Sigmoid colon (tissue), 7 donors: ENCODE data around the gene GLIS1. TPM values are rescaled to one million over a fixed set of nuclear protein-coding genes. Genes with fewer than 3 reads are reported as not detected.

Experiments
- DNase-seq: peaks from one replicate; pipeline ENCODE4 v3.0.0-alpha.2; 2019
- H3K27ac ChIP-seq, 4 donors: fragments of 200-600 bp; sonication (generic); one replicate each; pipeline ENCODE4 v1.5.1; 2016 to 2019; ENCODE audit warnings: mild to moderate bottlenecking in 1 of 4
- H3K27me3 ChIP-seq, 3 donors: fragments of 200-600 bp; sonication (generic); one replicate each; pipeline ENCODE4 v1.5.1; 2019; ENCODE audit warnings: mild to moderate bottlenecking in 1 of 3
- H3K36me3 ChIP-seq, 4 donors: fragments of 200-600 bp; sonication (generic); one replicate each; pipeline ENCODE4 v1.5.1; 2016 to 2019
- H3K4me1 ChIP-seq, 4 donors: fragments of 200-600 bp; sonication (generic); one replicate each; pipeline ENCODE4 v1.5.1; 2017 to 2019
- H3K4me3 ChIP-seq, 4 donors: fragments of 200-600 bp; sonication (generic); one replicate each; pipeline ENCODE4 v1.5.1; 2017 to 2019; ENCODE audit warnings: mild to moderate bottlenecking in 2 of 4, moderate library complexity in 1 of 4
- H3K9me3 ChIP-seq, 4 donors: fragments of 200-600 bp in 3 of 4; sonication (generic) in 3 of 4; one replicate each; pipeline versions ENCODE4 v1.5.1 to v1.6.1; 2013 to 2019
- CTCF ChIP-seq, 4 experiments: fragments of 450-650 bp in 3 of 4; fragments of 200-600 bp in 1 of 4; IDR thresholded peaks; one replicate each; pipeline ENCODE4 v1.5.1; 2016 to 2019; ENCODE audit warnings: antibody characterized with exemption in 4 of 4, mild to moderate bottlenecking in 3 of 4, moderate library complexity in 2 of 4
- EP300 ChIP-seq, 4 donors: sonication (generic); formaldehyde crosslinking; IDR thresholded peaks; one replicate each; pipeline ENCODE4 v1.6.1; 2017; ENCODE audit warnings: antibody characterized with exemption in 4 of 4
- POLR2A ChIP-seq, 2 donors: fragments of 450-650 bp; IDR thresholded peaks; one replicate each; pipeline ENCODE4 v1.6.1; 2016; ENCODE audit warnings: antibody characterized with exemption in 2 of 2, mild to moderate bottlenecking in 2 of 2, moderate library complexity in 2 of 2
- POLR2AphosphoS5 ChIP-seq, 4 donors: sonication (generic); formaldehyde crosslinking; IDR thresholded peaks; one replicate each; pipeline ENCODE4 v1.6.1; 2017; ENCODE audit warnings: antibody characterized with exemption in 4 of 4
- WGBS, 2 donors: extraction: QIAGEN DNeasy Blood & Tissue Kit; methylation state at CpG; one replicate each; pipeline ENCODE4 v1.1.7; 2013; 5-methylcytosine and 5-hydroxymethylcytosine counted together
- intact Hi-C: fragments of 100-400 bp; cut with DNase I; formaldehyde crosslinking; loops from one replicate; pipeline ENCODE4 v1.15.1; 2023
- polyA plus RNA-seq, 3 donors: library from polyadenylated mRNA; stranded (reverse); fragments of 200-250 nt; gene quantifications; one replicate each; pipeline ENCODE4 v1.2.3, GENCODE V29; 2013
- total RNA-seq, 4 donors: library from RNA; depleted of rRNA; stranded (reverse); fragments of >200 nt; gene quantifications; one replicate each; pipeline ENCODE4 v1.1.0, GENCODE V29; 2016
- donor health status: healthy with polysubstance abuse.
- donor health status: Bipolar disorder and iron deficiency.
- donor health status: healthy.

The GLIS1 gene
- total and polyA plus RNA-seq, 7 donors, result 0.16 to 0.83 (median 0.32) TPM; not detected in 4

- Histone ChIP-seq H3K4me1 (no peaks in the 10 kb centered on the region), H3K9me3 (no peaks in the 10 kb centered on the region), H3K36me3 (no peaks in the 10 kb centered on the region), H3K27me3 (no peaks in the 10 kb centered on the region), H3K4me3 (no peak overlapping the region), H3K27ac (no peak overlapping the region)
- no peak for DNase-seq
- TF ChIP-seq EP300 (IDR thresholded peaks at IDR 0.05) (no peak), CTCF (IDR thresholded peaks at IDR 0.05) (no peak), POLR2A (IDR thresholded peaks at IDR 0.05) (no peak)
- intact Hi-C loops, result no loop called here
- 88 to 89% methylated on average over 24 of the region's 24 CpGs for WGBS, 2 donors
Observed at GRCh38 chr1:53463961-53464899, 274.7 kb downstream of the GLIS1 start.

GRCh38 chr1:53462769-53463501 lies 276.0 kb downstream of the GLIS1 start:
- Histone ChIP-seq H3K27me3 (no peaks in the 10 kb centered on the region), H3K4me3 (no peak overlapping the region), H3K36me3 (no peaks in the 10 kb centered on the region), H3K4me1 (no peaks in the 10 kb centered on the region), H3K9me3 (no peaks in the 10 kb centered on the region), H3K27ac (no peak overlapping the region)
- no peak for DNase-seq
- intact Hi-C loops, result no loop called here
- WGBS, 2 donors, result 78 to 83% methylated on average over 11 of the region's 11 CpGs
- TF ChIP-seq POLR2AphosphoS5 (IDR thresholded peaks at IDR 0.05) (no peak), EP300 (IDR thresholded peaks at IDR 0.05) (no peak), POLR2A (IDR thresholded peaks at IDR 0.05) (no peak), CTCF (IDR thresholded peaks at IDR 0.05) (no peak)

- Histone ChIP-seq H3K4me1 (no peaks in the 10 kb centered on the region), H3K27me3 (no peaks in the 10 kb centered on the region), H3K4me3 (no peak overlapping the region), H3K9me3 (no peaks in the 10 kb centered on the region), H3K36me3 (no peaks in the 10 kb centered on the region), H3K27ac (no peak overlapping the region)
- no peak for DNase-seq
- no peak for TF ChIP-seq EP300 (IDR thresholded peaks at IDR 0.05)
- TF ChIP-seq POLR2AphosphoS5 (IDR thresholded peaks at IDR 0.05), result no peak
- TF ChIP-seq POLR2A (IDR thresholded peaks at IDR 0.05), result no peak
- TF ChIP-seq CTCF (IDR thresholded peaks at IDR 0.05), result no peak
- 63 to 81% methylated on average over 6 of the region's 6 CpGs for WGBS, 2 donors
- intact Hi-C loops, result no loop called here
Observed at GRCh38 chr1:53462193-53462592, 276.8 kb downstream of the GLIS1 start.

GRCh38 chr1:53461323-53462044 lies 277.5 kb downstream of the GLIS1 start:
- no peak for TF ChIP-seq CTCF (IDR thresholded peaks at IDR 0.05)
- no peak for TF ChIP-seq EP300 (IDR thresholded peaks at IDR 0.05)
- no peak for TF ChIP-seq POLR2AphosphoS5 (IDR thresholded peaks at IDR 0.05)
- TF ChIP-seq POLR2A (IDR thresholded peaks at IDR 0.05), result no peak
- 91 to 93% methylated on average over 25 of the region's 25 CpGs for WGBS, 2 donors
- Histone ChIP-seq H3K36me3 (no peaks in the 10 kb centered on the region), H3K4me1 (no peaks in the 10 kb centered on the region), H3K4me3 (no peak overlapping the region), H3K27me3 (no peaks in the 10 kb centered on the region), H3K9me3 (no peaks in the 10 kb centered on the region), H3K27ac (no peak overlapping the region)
- intact Hi-C loops, result no loop called here
- DNase-seq, result no peak
